ENCODE data around the gene ABCA3. TPM values are rescaled to one million over a fixed set of nuclear protein-coding genes. Genes with fewer than 3 reads are reported as not detected.

Gene ABCA3
- polyA plus RNA-seq, 1 experiment = 3.8 TPM

DNA sequence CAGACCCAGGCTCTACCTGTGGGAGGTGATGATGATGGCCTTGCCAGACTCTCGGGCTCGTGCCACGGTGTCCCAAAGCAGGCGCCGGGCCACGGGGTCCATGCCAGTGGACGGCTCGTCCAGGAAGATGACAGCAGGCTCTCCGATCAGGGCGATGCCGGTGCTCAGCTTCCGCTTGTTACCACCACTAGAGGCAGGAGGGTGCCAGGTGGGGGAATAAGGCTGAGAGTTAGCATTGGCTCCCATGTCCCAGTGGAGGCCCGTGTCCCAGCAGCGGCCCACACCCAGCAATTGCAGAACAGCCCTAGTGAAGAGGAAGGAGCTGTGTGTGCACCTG lies 62.3 kb downstream of the ABCA3 start:
- CTCF ChIA-PET = no interaction called here
- Histone ChIP-seq H3K27me3 (ENCODE audit: control insufficient read depth, insufficient read depth, low read length) (no peaks in the 10 kb centered on the region), H3K36me3 (ENCODE audit: control insufficient read depth, insufficient read depth, low read length) (no peaks in the 10 kb centered on the region), H3K4me3 (ENCODE audit: low read depth, low read length) (no peak overlapping the region)
- no peak for TF ChIP-seq CTCF (IDR thresholded peaks at IDR 0.05; ENCODE audit: insufficient read depth, low read depth, low read length)
- DNase-seq (ENCODE audit: low read depth) = no peak
- POLR2A ChIA-PET = no interaction called here

- ChIA-PET POLR2A (no interaction called here), CTCF (no interaction called here)
- Histone ChIP-seq H3K36me3 (ENCODE audit: control insufficient read depth, insufficient read depth, low read length) (no peaks in the 10 kb centered on the region), H3K27me3 (ENCODE audit: control insufficient read depth, insufficient read depth, low read length) (no peaks in the 10 kb centered on the region), H3K4me3 (ENCODE audit: low read depth, low read length) (no peak overlapping the region)
- no peak for TF ChIP-seq CTCF (IDR thresholded peaks at IDR 0.05; ENCODE audit: insufficient read depth, low read depth, low read length)
- DNase-seq (ENCODE audit: low read depth) = no peak
Observed at GRCh38 chr16:2277466-2278271, 62.9 kb downstream of the ABCA3 start.

DNA sequence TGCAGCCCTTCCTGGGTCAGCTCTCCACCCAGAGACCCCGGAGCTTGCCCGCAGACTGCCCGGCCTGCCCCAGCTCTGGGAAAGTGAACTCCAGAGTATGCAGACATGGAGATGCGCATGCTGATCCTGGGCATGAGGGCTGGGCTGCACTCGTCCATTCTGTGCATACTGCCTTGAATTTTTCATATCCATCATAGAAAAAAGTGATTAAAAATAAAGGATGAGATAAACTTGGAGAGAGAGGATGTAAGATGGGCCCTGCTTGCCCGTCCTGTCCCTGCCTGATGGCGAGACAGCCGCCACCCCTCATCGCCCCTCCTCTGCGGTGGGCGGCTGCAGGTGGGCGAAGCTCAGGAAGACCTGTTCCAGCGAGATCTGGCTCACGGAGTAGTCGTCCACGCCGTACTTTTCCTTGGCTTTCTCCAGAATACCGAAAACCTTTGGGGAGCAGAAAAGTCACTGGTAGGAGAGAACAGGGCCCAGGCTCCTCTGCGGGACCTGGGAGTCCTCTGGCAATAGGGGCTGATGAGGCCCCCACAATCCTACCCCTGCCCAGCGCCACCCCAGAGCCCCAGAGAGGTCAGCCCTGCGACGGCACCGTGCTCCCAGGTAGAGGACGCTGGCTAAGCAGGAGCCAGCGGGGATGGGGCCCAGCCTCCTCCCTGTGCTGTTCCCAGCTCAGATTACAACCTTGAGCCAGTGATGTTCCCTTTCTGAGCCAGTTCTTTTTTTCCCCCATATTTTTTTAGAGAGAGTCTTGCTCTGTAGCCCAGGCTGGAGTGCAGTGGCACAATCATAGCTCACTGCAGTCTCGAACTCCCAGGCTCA lies 63.9 kb downstream of the ABCA3 start:
- POLR2A ChIA-PET = no interaction called here
- no peaks in the 10 kb centered on the region for H3K27me3 ChIP-seq (ENCODE audit: control insufficient read depth, insufficient read depth, low read length)
- CTCF ChIA-PET = no interaction called here

DNA sequence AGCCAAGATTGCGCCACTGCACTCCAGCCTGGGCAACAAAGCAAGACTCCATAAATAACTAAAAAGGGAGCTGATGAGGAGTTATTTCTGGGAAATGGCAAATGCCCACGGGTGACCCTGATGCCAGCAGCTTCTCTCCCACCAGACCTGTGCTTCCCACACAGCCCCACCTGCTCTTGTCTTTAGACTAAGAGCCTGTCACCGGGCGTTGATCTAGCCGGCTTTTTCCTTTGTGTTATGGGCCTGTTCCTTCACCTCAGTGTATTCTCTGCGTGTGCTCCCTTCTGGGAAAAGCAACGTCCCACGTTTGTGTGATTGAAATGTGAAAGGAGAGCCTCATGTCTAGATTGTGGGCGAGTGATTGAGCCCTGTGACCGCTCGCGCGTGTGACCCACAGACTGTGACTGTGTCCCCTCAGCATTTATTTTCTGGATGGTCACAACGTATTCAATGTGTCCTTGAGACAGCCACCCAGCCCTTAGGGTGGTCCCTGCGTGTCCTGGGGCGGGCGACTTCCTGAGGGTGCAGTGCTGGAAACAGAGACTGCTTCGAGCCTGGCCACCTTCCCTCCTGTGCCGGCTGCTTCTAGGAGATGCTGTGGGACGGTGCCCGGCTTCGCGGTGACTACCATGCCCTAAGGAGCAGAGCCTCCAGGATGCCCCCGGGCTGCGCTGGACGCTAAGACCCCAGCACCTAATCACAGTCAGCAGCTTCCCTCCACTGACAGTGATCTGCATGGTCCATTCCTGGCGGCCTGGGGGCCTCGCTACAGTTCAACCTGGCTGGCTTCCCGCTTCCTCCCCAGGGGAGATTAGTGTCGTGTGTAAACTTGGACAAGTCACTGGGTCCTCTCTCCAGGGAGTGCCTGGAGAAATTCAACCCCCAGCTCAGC lies 64.8 kb downstream of the ABCA3 start:
- TF ChIP-seq CTCF (IDR thresholded peaks at IDR 0.05; ENCODE audit: insufficient read depth, low read depth, low read length) = no peak
- ChIA-PET CTCF (no interaction called here), POLR2A (no interaction called here)
- H3K36me3 ChIP-seq (ENCODE audit: control insufficient read depth, insufficient read depth, low read length) = no peaks in the 10 kb centered on the region
- no peaks in the 10 kb centered on the region for H3K27me3 ChIP-seq (ENCODE audit: control insufficient read depth, insufficient read depth, low read length)
- H3K4me3 ChIP-seq (ENCODE audit: low read depth, low read length) = no peak overlapping the region
- no peak for DNase-seq (ENCODE audit: low read depth)

More for the DNA sequence above, 63.9 kb downstream of the ABCA3 start:
- no peaks in the 10 kb centered on the region for H3K36me3 ChIP-seq (ENCODE audit: control insufficient read depth, insufficient read depth, low read length)
- H3K4me3 ChIP-seq (ENCODE audit: low read depth, low read length) = no peak overlapping the region
- TF ChIP-seq CTCF (IDR thresholded peaks at IDR 0.05; ENCODE audit: insufficient read depth, low read depth, low read length) = no peak
- DNase-seq (ENCODE audit: low read depth) = no peak

GRCh38 chr16:2273931-2274330 lies 66.6 kb downstream of the ABCA3 start:
- POLR2A ChIA-PET = no interaction called here
- H3K4me3 ChIP-seq (ENCODE audit: low read depth, low read length) = no peak overlapping the region
- DNase-seq (ENCODE audit: low read depth) = no peak
- H3K36me3 ChIP-seq (ENCODE audit: control insufficient read depth, insufficient read depth, low read length) = no peaks in the 10 kb centered on the region
- no peaks in the 10 kb centered on the region for H3K27me3 ChIP-seq (ENCODE audit: control insufficient read depth, insufficient read depth, low read length)
- TF ChIP-seq CTCF (IDR thresholded peaks at IDR 0.05; ENCODE audit: insufficient read depth, low read depth, low read length) = no peak
- CTCF ChIA-PET = interaction anchor here (0.8 kb wide), 1 partner anchor 12 kb away, joined by 3 read pairs; no protein-coding TSS in a partner anchor
